ENCODE measurements around the gene GNG5. TPM values are rescaled to one million over a fixed set of nuclear protein-coding genes. Genes with fewer than 3 reads are reported as not detected.
"Not testable (repeated sequence)": the region's sequence is repeated elsewhere in the genome, so short reads cannot be mapped to it uniquely, and the experiment has no call there.

GNG5 gene
- polyA plus RNA-seq, 3 donors: 161 to 179 (median 172) TPM

- DNase-seq (ENCODE audit: low read depth in 3 of 3, low spot score in 2 of 3): no peak
These were observed 13.7 kb downstream of the GNG5 start for GRCh38 chr1:84492726-84493125.

GRCh38 chr1:84489766-84490165, 16.6 kb downstream of the GNG5 start:
- no peak for DNase-seq (ENCODE audit: low read depth in 3 of 3, low spot score in 2 of 3)

- no peak for DNase-seq (ENCODE audit: low read depth in 3 of 3, low spot score in 2 of 3)
These were observed 18.3 kb downstream of the GNG5 start for GRCh38 chr1:84488107-84488506.

- no peak for DNase-seq (ENCODE audit: low read depth in 3 of 3, low spot score in 2 of 3)
These were observed 25.1 kb downstream of the GNG5 start for GRCh38 chr1:84481317-84481716.

- no peak for DNase-seq (ENCODE audit: low read depth in 3 of 3, low spot score in 2 of 3)
These were observed 25.7 kb downstream of the GNG5 start for GRCh38 chr1:84480650-84481049.

- DNase-seq (ENCODE audit: low read depth in 3 of 3, low spot score in 2 of 3): no peak
These were observed 26.4 kb downstream of the GNG5 start for GRCh38 chr1:84479998-84480397.

- DNase-seq (ENCODE audit: low read depth in 3 of 3, low spot score in 2 of 3): peak; percentile 76 to 83 (median 76)
These were observed 27.2 kb downstream of the GNG5 start, which contains the start of gene RPF1 for GRCh38 chr1:84478876-84479868. RPF1 (plus strand) TSS chr1:84479266; CDS start chr1:84479282, 16 bp downstream.

- no peak for DNase-seq (ENCODE audit: low read depth in 3 of 3, low spot score in 2 of 3)
These were observed 30.2 kb downstream of the GNG5 start for GRCh38 chr1:84476225-84476624.

- no peak for DNase-seq (ENCODE audit: low read depth in 3 of 3, low spot score in 2 of 3)
These were observed 39.1 kb downstream of the GNG5 start for GRCh38 chr1:84467298-84467697.

GRCh38 chr1:84462118-84462517, 44.3 kb downstream of the GNG5 start:
- DNase-seq (ENCODE audit: low read depth in 3 of 3, low spot score in 2 of 3): no peak

- no peak for DNase-seq (ENCODE audit: low read depth in 3 of 3, low spot score in 2 of 3)
These were observed 53.9 kb downstream of the GNG5 start for GRCh38 chr1:84452436-84452835.

GRCh38 chr1:84450910-84451309, 55.5 kb downstream of the GNG5 start:
- no peak for DNase-seq (ENCODE audit: low read depth in 3 of 3, low spot score in 2 of 3)

- DNase-seq (ENCODE audit: low read depth in 3 of 3, low spot score in 2 of 3): not testable (repeated sequence)
These were observed 57.7 kb downstream of the GNG5 start for GRCh38 chr1:84448704-84449103.

Other genes with a start within 250 kb of the GNG5 start
- 1 to 10 TPM; 5.8 to 7.1 (median 6.4) TPM for gene SAMD13, start 204.9 kb downstream of the GNG5 start, polyA plus RNA-seq (ENCODE audit: insufficient read length in 3 of 3)
- under 1 TPM; 0.10 to 0.14 (median 0.14) TPM for gene DNASE2B, start 108.1 kb downstream of the GNG5 start, polyA plus RNA-seq (ENCODE audit: insufficient read length in 3 of 3)
- gene RPF1, start 27.3 kb downstream of the GNG5 start, polyA plus RNA-seq (ENCODE audit: insufficient read length in 3 of 3): 10 to 100 TPM; 50.3 to 55.3 (median 52.8) TPM
- 1 to 10 TPM; 1.7 to 2.0 (median 2.0) TPM for gene SPATA1, start 195 bp downstream of the GNG5 start, polyA plus RNA-seq (ENCODE audit: insufficient read length in 3 of 3)
- 10 to 100 TPM; 23.9 to 29.5 (median 26.8) TPM for gene CTBS, start 67.9 kb upstream of the GNG5 start, polyA plus RNA-seq (ENCODE audit: insufficient read length in 3 of 3)
- gene SSX2IP, start 183.9 kb upstream of the GNG5 start, polyA plus RNA-seq (ENCODE audit: insufficient read length in 3 of 3): 10 to 100 TPM; 39.4 to 41.2 (median 40.4) TPM

Measured in right renal cortex interstitium (tissue), 3 donors.